ENCODE results near the gene TMEM63B. TPM values are rescaled to one million over a fixed set of nuclear protein-coding genes. Genes with fewer than 3 reads are reported as not detected.

TMEM63B gene
- total RNA-seq, 2 experiments from 2014 or later: 11.4 to 12.8 TPM

- ATAC-seq (ENCODE audit: poor library complexity): no peak
- Histone ChIP-seq H3K36me3 (ENCODE audit: insufficient read depth, low read length) (peaks cover 30% of the 10 kb centered on the region), H3K4me3 (ENCODE audit: low read length) (no peak overlapping the region), H3K27ac (ENCODE audit: low read depth in 1 of 2, low read length in 2 of 2) (no peak overlapping the region), H3K27me3 (ENCODE audit: control insufficient read depth in 1 of 2, insufficient read depth in 2 of 2, low read length in 2 of 2) (no peaks in the 10 kb centered on the region), H3K9me3 (ENCODE audit: control insufficient read depth in 1 of 2, insufficient read depth in 1 of 2, low read length in 2 of 2) (no peaks in the 10 kb centered on the region), H3K4me1 (ENCODE audit: insufficient read depth, low read length) (peaks cover 9% of the 10 kb centered on the region)
- H3K27me3 Mint-ChIP-seq: no peaks in the 10 kb centered on the region
- DNase-seq: no peak
- H3K27ac Mint-ChIP-seq: no peak overlapping the region
- H3K9me3 Mint-ChIP-seq: no peaks in the 10 kb centered on the region
- intact Hi-C loops (cut with DNase I, micrococcal nuclease): no loop called here
- no peak overlapping the region for H3K4me3 Mint-ChIP-seq
- POLR2A ChIA-PET: no interaction called here
- peaks cover 11% of the 10 kb centered on the region for H3K4me1 Mint-ChIP-seq (ENCODE audit: low read depth)
- CTCF ChIA-PET: interaction anchor here (1.1 kb wide), 1 partner anchor 8 kb away, joined by 3 read pairs; the partner anchor contains the start of genes MRPL14 and TMEM63B
- H3K36me3 Mint-ChIP-seq (ENCODE audit: low read depth): peaks cover 38% of the 10 kb centered on the region
- TF ChIP-seq CTCF (IDR thresholded peaks at IDR 0.05): no peak
Measured at GRCh38 chr6:44135875-44136274, 8.5 kb downstream of the TMEM63B start.

GRCh38 chr6:44138717-44139350, 11.5 kb downstream of the TMEM63B start:
- Mint-ChIP-seq H3K4me3 (no peak overlapping the region), H3K36me3 (ENCODE audit: low read depth) (peaks cover 63% of the 10 kb centered on the region), H3K27me3 (no peaks in the 10 kb centered on the region), H3K27ac (no peak overlapping the region), H3K9me3 (no peaks in the 10 kb centered on the region), H3K4me1 (ENCODE audit: low read depth) (no peaks in the 10 kb centered on the region)
- Histone ChIP-seq H3K4me1 (ENCODE audit: insufficient read depth, low read length) (no peaks in the 10 kb centered on the region), H3K9me3 (ENCODE audit: control insufficient read depth in 1 of 2, insufficient read depth in 1 of 2, low read length in 2 of 2) (no peaks in the 10 kb centered on the region), H3K4me3 (ENCODE audit: low read length) (no peak overlapping the region), H3K27me3 (ENCODE audit: control insufficient read depth in 1 of 2, insufficient read depth in 2 of 2, low read length in 2 of 2) (no peaks in the 10 kb centered on the region), H3K27ac (ENCODE audit: low read depth in 1 of 2, low read length in 2 of 2) (no peak overlapping the region), H3K36me3 (ENCODE audit: insufficient read depth, low read length) (peaks cover 30% of the 10 kb centered on the region)
- DNase-seq: no peak
- TF ChIP-seq CTCF (IDR thresholded peaks at IDR 0.05): no peak
- ChIA-PET CTCF (interaction anchor here (1.1 kb wide), 1 partner anchor 42 kb away, joined by 3 read pairs; no protein-coding TSS in a partner anchor), POLR2A (no interaction called here)
- no peak for ATAC-seq (ENCODE audit: poor library complexity)
- intact Hi-C loops (cut with DNase I, micrococcal nuclease): no loop called here

GRCh38 chr6:44139351-44139743, 12.0 kb downstream of the TMEM63B start:
- no peak for TF ChIP-seq CTCF (IDR thresholded peaks at IDR 0.05)
- no peaks in the 10 kb centered on the region for H3K4me1 Mint-ChIP-seq (ENCODE audit: low read depth)
- no peak overlapping the region for H3K27ac Mint-ChIP-seq
- no peaks in the 10 kb centered on the region for H3K27me3 Mint-ChIP-seq
- H3K4me3 ChIP-seq (ENCODE audit: low read length): no peak overlapping the region
- ATAC-seq (ENCODE audit: poor library complexity) (no peak), DNase-seq (no peak)
- H3K27ac ChIP-seq (ENCODE audit: low read depth in 1 of 2, low read length in 2 of 2): no peak overlapping the region
- peaks cover 33% of the 10 kb centered on the region for H3K36me3 ChIP-seq (ENCODE audit: insufficient read depth, low read length)
- peaks cover 68% of the 10 kb centered on the region for H3K36me3 Mint-ChIP-seq (ENCODE audit: low read depth)
- H3K9me3 ChIP-seq (ENCODE audit: control insufficient read depth in 1 of 2, insufficient read depth in 1 of 2, low read length in 2 of 2): no peaks in the 10 kb centered on the region
- H3K27me3 ChIP-seq (ENCODE audit: control insufficient read depth in 1 of 2, insufficient read depth in 2 of 2, low read length in 2 of 2): no peaks in the 10 kb centered on the region
- no peaks in the 10 kb centered on the region for H3K9me3 Mint-ChIP-seq
- intact Hi-C loops (cut with DNase I, micrococcal nuclease): no loop called here
- no peaks in the 10 kb centered on the region for H3K4me1 ChIP-seq (ENCODE audit: insufficient read depth, low read length)
- CTCF ChIA-PET: no interaction called here
- POLR2A ChIA-PET: no interaction called here
- no peak overlapping the region for H3K4me3 Mint-ChIP-seq
